Transverse colon (tissue), 4 donors: ENCODE results near the gene CALHM6. TPM values are rescaled to one million over a fixed set of nuclear protein-coding genes. Genes with fewer than 3 reads are reported as not detected.

ENCODE experiments used
- DNase-seq: peaks from one replicate; pipeline ENCODE4 v3.0.0-alpha.2; 2019
- H3K27ac ChIP-seq, 4 donors: fragments of 200-600 bp; sonication (generic); 2 replicates each; pipeline ENCODE4 v1.5.1; 2016 to 2018; ENCODE audit warnings: inconsistent platforms in 4 of 4
- H3K27me3 ChIP-seq: fragments of 200-600 bp; sonication (generic); 2 replicates; pipeline ENCODE4 v1.5.1; 2017; ENCODE audit warnings: inconsistent platforms
- H3K36me3 ChIP-seq, 4 donors: fragments of 200-600 bp; sonication (generic); 2 replicates each; pipeline ENCODE4 v1.5.1; 2017 to 2019; ENCODE audit warnings: inconsistent platforms in 4 of 4
- H3K4me1 ChIP-seq, 4 donors: fragments of 200-600 bp; sonication (generic); 2 replicates each; pipeline ENCODE4 v1.5.1; 2017 to 2020; ENCODE audit warnings: inconsistent platforms in 4 of 4
- H3K4me3 ChIP-seq, 4 donors: fragments of 200-600 bp; sonication (generic); 1 replicate in 1 of 4; 2 replicates in 3 of 4; pipeline versions ENCODE4 v1.5.1 to v1.6.1; 2017 to 2019; ENCODE audit warnings: inconsistent platforms in 4 of 4
- H3K9me3 ChIP-seq, 2 donors: fragments of 200-600 bp; sonication (generic); 2 replicates each; pipeline ENCODE4 v1.5.1; 2017 to 2019; ENCODE audit warnings: inconsistent platforms in 2 of 2
- EP300 ChIP-seq: sonication (generic); formaldehyde crosslinking; IDR thresholded peaks from one replicate; pipeline ENCODE4 v1.6.1; 2017; ENCODE audit warnings: antibody characterized with exemption, low read depth
- POLR2A ChIP-seq: fragments of 450-650 bp; IDR thresholded peaks from one replicate; pipeline ENCODE4 v1.6.1; 2016; ENCODE audit warnings: antibody characterized with exemption, mild to moderate bottlenecking, moderate library complexity
- POLR2AphosphoS5 ChIP-seq, 3 donors: sonication (generic); formaldehyde crosslinking; IDR thresholded peaks; one replicate each; pipeline ENCODE4 v1.6.1; 2016; ENCODE audit warnings: antibody characterized with exemption in 3 of 3
- WGBS, 2 donors: methylation state at CpG; one replicate each; pipeline ENCODE4 v1.1.5; 2018; ENCODE audit warnings: low coverage in 1 of 2; 5-methylcytosine and 5-hydroxymethylcytosine counted together
- in situ Hi-C, 4 donors: fragments of 200-750 bp; cut with MboI; loops; one replicate each; pipeline versions ENCODE4 v1.15.0 to v1.15.1; 2017; ENCODE audit warnings: low sequenced_read_pairs in 3 of 4, low pct_ligation_motif_present in 1 of 4, low pct_unique_long_range_greater_than_20kb in 1 of 4
- intact Hi-C: fragments of 100-400 bp; cut with DNase I; formaldehyde crosslinking; loops from one replicate; pipeline ENCODE4 v1.15.1; 2023; ENCODE audit warnings: low total_unique reads
- total RNA-seq, 4 donors: library from RNA; depleted of rRNA; stranded (reverse); fragments of >200 nt; gene quantifications; one replicate each; pipeline ENCODE4 v1.1.0, GENCODE V29; 2016
- TF ChIP-seq, protein P1 (sequence below), 5 experiments: fragments of 200-600 bp in 3 of 5; fragments of 450-650 bp in 2 of 5; sonication (generic) in 3 of 5; IDR thresholded peaks; 1 replicate in 2 of 5; 2 replicates in 3 of 5; pipeline ENCODE4 v1.5.1; 2016 to 2017; ENCODE audit warnings: antibody characterized with exemption in 5 of 5, inconsistent platforms in 3 of 5, mild to moderate bottlenecking in 2 of 5, moderate library complexity in 1 of 5

The CALHM6 gene
- total RNA-seq, 4 donors from 2014 or later, result 3.3 to 21.7 (median 3.3) TPM; not detected in 1

DNA sequence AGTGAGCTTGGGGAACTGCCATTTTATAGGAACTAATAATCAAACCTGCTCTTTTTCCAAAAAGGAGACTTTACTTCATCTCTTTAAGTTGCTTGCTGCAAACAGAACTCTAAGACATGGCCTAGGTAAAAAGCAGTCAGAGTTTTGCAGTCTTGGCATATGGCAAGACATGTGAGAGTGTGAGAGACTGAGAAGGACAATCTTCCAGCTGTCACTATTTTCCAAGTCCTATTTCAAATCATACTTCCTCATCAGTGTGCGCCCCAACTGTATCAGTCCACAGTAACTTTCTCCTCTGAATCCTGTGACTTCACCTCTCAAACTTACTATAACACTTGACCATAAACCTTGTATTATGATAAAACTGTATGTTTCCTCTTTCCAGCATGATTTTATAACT, 10.4 kb downstream of the CALHM6 start:
- WGBS, 2 donors, result 63 to 88% methylated on average over 1 of the region's 1 CpG
- intact Hi-C loops, result no loop called here
- Histone ChIP-seq H3K4me3 (no peak overlapping the region), H3K27me3 (no peaks in the 10 kb centered on the region), H3K36me3 (no peaks in the 10 kb centered on the region), H3K27ac (no peak overlapping the region), H3K9me3 (no peaks in the 10 kb centered on the region), H3K4me1 (peaks cover 0 to 6% (median 0%) of the 10 kb centered on the region in 4 donors)
- DNase-seq, result no peak
- in situ Hi-C loops, result no loop called here
- TF ChIP-seq, protein P1, sequence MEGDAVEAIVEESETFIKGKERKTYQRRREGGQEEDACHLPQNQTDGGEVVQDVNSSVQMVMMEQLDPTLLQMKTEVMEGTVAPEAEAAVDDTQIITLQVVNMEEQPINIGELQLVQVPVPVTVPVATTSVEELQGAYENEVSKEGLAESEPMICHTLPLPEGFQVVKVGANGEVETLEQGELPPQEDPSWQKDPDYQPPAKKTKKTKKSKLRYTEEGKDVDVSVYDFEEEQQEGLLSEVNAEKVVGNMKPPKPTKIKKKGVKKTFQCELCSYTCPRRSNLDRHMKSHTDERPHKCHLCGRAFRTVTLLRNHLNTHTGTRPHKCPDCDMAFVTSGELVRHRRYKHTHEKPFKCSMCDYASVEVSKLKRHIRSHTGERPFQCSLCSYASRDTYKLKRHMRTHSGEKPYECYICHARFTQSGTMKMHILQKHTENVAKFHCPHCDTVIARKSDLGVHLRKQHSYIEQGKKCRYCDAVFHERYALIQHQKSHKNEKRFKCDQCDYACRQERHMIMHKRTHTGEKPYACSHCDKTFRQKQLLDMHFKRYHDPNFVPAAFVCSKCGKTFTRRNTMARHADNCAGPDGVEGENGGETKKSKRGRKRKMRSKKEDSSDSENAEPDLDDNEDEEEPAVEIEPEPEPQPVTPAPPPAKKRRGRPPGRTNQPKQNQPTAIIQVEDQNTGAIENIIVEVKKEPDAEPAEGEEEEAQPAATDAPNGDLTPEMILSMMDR (IDR thresholded peaks at IDR 0.05), result no peak
- TF ChIP-seq EP300 (no peak), POLR2A (no peak), POLR2AphosphoS5 (IDR thresholded peaks at IDR 0.05) (no peak)

DNA sequence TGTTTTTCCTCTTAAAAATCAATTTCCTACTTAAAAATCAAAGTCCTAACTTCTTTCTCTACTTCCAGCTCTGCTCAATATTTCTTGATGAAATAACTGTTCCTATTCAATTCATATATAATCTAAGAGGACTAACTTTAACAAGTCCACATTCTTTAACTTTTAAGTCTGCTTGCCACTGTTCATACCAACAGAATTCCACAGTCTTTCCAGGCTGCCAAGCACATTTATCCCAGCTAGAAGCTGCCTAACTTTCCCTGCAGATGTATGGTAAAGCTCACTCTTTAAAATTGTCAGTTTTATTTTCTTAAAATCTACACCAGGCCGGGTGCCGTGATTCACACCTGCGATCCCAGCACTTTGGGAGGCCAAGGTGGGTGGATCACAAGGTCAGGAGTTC, 11.5 kb downstream of the CALHM6 start:
- Histone ChIP-seq H3K9me3 (no peaks in the 10 kb centered on the region), H3K4me1 (peaks cover 0 to 6% (median 0%) of the 10 kb centered on the region in 4 donors), H3K36me3 (no peaks in the 10 kb centered on the region), H3K4me3 (no peak overlapping the region), H3K27me3 (no peaks in the 10 kb centered on the region), H3K27ac (no peak overlapping the region)
- no peak for TF ChIP-seq POLR2AphosphoS5 (IDR thresholded peaks at IDR 0.05)
- TF ChIP-seq, protein P1 (IDR thresholded peaks at IDR 0.05), result no peak
- no peak for TF ChIP-seq EP300
- no peak for TF ChIP-seq POLR2A
- WGBS, 2 donors, result 73% methylated on average over 3 of the region's 3 CpGs; no CpG with 5 or more reads in 1 of the 2 donors
- no peak for DNase-seq
- in situ Hi-C loops, result no loop called here
- intact Hi-C loops, result no loop called here

DNA sequence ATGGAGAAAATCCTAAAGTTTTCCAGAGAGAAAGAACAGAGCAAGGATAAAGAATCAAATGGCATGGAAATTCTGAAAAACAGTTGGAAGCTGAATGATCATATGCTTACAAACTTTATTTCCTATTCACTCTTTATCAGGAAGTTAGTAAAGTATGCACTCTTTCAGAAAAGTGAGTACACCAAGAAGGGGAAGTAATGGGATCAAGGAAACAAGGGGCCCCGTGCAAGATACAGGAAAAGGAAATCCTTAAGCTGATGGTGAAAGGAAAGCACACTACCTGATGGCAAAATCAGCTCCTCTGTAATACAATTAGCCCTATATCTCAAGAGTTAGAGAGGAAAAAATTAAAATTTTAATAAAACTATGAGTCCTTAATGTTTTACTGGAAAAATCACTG, 14.0 kb downstream of the CALHM6 start:
- Histone ChIP-seq H3K4me3 (no peak overlapping the region), H3K27ac (no peak overlapping the region), H3K9me3 (no peaks in the 10 kb centered on the region), H3K27me3 (no peaks in the 10 kb centered on the region), H3K4me1 (peaks cover 0 to 6% (median 0%) of the 10 kb centered on the region in 4 donors), H3K36me3 (no peaks in the 10 kb centered on the region)
- WGBS, 2 donors, result 10 to 53% methylated on average over 1 of the region's 1 CpG
- intact Hi-C loops, result no loop called here
- in situ Hi-C loops, result no loop called here
- TF ChIP-seq EP300, result no peak
- TF ChIP-seq, protein P1 (IDR thresholded peaks at IDR 0.05), result no peak
- DNase-seq, result no peak

DNA sequence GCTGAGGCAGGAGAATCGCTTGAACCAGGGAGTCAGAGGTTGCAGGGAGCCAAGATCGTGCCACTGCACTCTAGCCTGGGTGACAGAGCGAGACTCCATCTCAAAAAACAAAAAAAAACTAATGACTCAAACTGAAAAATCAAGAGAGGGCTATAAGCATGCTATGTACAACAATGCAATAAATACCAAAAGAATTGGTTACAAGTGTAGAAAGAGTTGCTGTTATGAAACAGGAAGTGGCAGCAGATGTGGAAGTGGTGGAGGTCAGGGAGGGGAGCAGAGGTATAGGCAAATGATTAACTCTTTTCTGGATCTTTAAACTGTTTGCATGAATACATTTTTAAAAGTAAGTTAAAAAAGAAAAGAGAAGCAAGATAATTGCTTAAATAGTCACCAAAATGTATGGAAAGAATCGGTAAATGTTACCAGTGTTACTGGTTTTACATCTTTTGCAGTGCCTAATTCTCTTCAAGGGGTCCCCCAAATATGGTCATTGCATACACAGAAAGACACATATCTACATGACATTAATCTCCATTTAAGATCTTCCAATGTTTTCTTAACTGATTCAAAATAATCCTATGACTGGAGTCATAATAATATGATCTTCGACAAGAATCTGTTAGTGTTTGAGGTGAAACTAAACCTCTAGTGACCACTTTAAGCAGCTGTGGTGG, 15.0 kb downstream of the CALHM6 start:
- in situ Hi-C loops (no loop called here), intact Hi-C loops (no loop called here)
- no peak for TF ChIP-seq POLR2A
- no peak for TF ChIP-seq EP300
- TF ChIP-seq, protein P1 (IDR thresholded peaks at IDR 0.05), result no peak
- no peak for TF ChIP-seq POLR2AphosphoS5 (IDR thresholded peaks at IDR 0.05)
- Histone ChIP-seq H3K9me3 (no peaks in the 10 kb centered on the region), H3K36me3 (no peaks in the 10 kb centered on the region), H3K4me3 (no peak overlapping the region), H3K27me3 (no peaks in the 10 kb centered on the region), H3K4me1 (peaks cover 0 to 6% (median 0%) of the 10 kb centered on the region in 4 donors), H3K27ac (peak overlapping the region in 1 of 4 donors; percentile 2)
- 56 to 64% methylated on average over 5 of the region's 5 CpGs for WGBS, 2 donors
- DNase-seq, result peak; percentile 20
